HEK293 (cell line): ENCODE measurements around the gene SH3BGR.

Experiments
- CTCF ChIA-PET: fragments of 350-600 bp; formaldehyde crosslinking; extraction: SDS; loops from one replicate; lab custom pipeline; 2021; ENCODE audit warnings: antibody characterized with exemption; lab: Yijun Ruan, JAX
- POLR2A ChIA-PET: fragments of 300-600 bp; formaldehyde crosslinking; extraction: SDS; loops from one replicate; lab custom pipeline; 2020; ENCODE audit warnings: antibody characterized with exemption, inconsistent platforms; lab: Yijun Ruan, JAX
- H3K27ac ChIP-seq: fragments of 200-500 bp; sonication (Bioruptor generic); 2 replicates; pipeline ENCODE4 v1.5.1; 2014; ENCODE audit warnings: low read depth, low read length, control low read depth, inconsistent platforms; ENCODE audit errors: extremely low read depth
- H3K36me3 ChIP-seq, 2 experiments: fragments of 200-500 bp in 1 of 2; sonication (Bioruptor generic) in 1 of 2; 1 replicate in 1 of 2; 2 replicates in 1 of 2; pipeline ENCODE4 v1.5.1; 2014 to 2017; ENCODE audit warnings: inconsistent platforms in 2 of 2, low read length in 2 of 2; ENCODE audit not compliant: control insufficient read depth in 2 of 2, insufficient read depth in 1 of 2
- H3K4me1 ChIP-seq: fragments of 200-500 bp; sonication (Bioruptor generic); 2 replicates; pipeline ENCODE4 v1.5.1; 2014; ENCODE audit warnings: mild to moderate bottlenecking, low read length, inconsistent platforms; ENCODE audit not compliant: control insufficient read depth, insufficient read depth
- H3K4me3 ChIP-seq: 2 replicates; pipeline ENCODE4 v1.5.1; 2011; ENCODE audit warnings: low read depth, mild to moderate bottlenecking, control low read depth, low read length, moderate library complexity
- H3K9me3 ChIP-seq: fragments of 200-500 bp; sonication (Bioruptor generic); 2 replicates; pipeline ENCODE4 v1.5.1; 2014; ENCODE audit warnings: low read depth, low read length, inconsistent platforms; ENCODE audit not compliant: control insufficient read depth, insufficient read depth
- FEZF1 ChIP-seq: fragments of 450-650 bp; formaldehyde crosslinking; IDR thresholded peaks from 2 replicates; pipeline ENCODE4 v1.5.1; 2016; ENCODE audit warnings: missing biosample characterization, missing genetic modification characterization
- KLF9 ChIP-seq: fragments of 450-650 bp; formaldehyde crosslinking; IDR thresholded peaks from 2 replicates; pipeline ENCODE4 v1.5.1; 2016; ENCODE audit warnings: missing biosample characterization, missing genetic modification characterization, low read depth
- SP3 ChIP-seq: fragments of 450-650 bp; formaldehyde crosslinking; IDR thresholded peaks from 2 replicates; pipeline ENCODE4 v1.5.1; 2016; ENCODE audit warnings: missing biosample characterization, missing genetic modification characterization
- ZFP69B ChIP-seq: fragments of 450-650 bp; formaldehyde crosslinking; IDR thresholded peaks from 2 replicates; pipeline ENCODE4 v1.5.1; 2016; ENCODE audit warnings: missing biosample characterization, missing genetic modification characterization
- ZNF335 ChIP-seq: fragments of 450-650 bp; formaldehyde crosslinking; conservative IDR thresholded peaks from 2 replicates; pipeline ENCODE4 v1.5.1; 2016; ENCODE audit warnings: missing biosample characterization, missing genetic modification characterization
- ZNF610 ChIP-seq: fragments of 450-650 bp; formaldehyde crosslinking; IDR thresholded peaks from 2 replicates; pipeline ENCODE4 v1.5.1; 2016; ENCODE audit warnings: missing biosample characterization, missing genetic modification characterization, borderline replicate concordance
- ZNF660 ChIP-seq: fragments of 450-650 bp; IDR thresholded peaks from 2 replicates; pipeline ENCODE4 v1.5.1; 2018; ENCODE audit warnings: missing biosample characterization, mild to moderate bottlenecking, missing genetic modification characterization
- ZNF664 ChIP-seq: fragments of 450-650 bp; formaldehyde crosslinking; IDR thresholded peaks from 2 replicates; pipeline ENCODE4 v1.5.1; 2016; ENCODE audit warnings: missing biosample characterization, missing genetic modification characterization
- ZNF776 ChIP-seq: fragments of 450-650 bp; formaldehyde crosslinking; IDR thresholded peaks from 2 replicates; pipeline ENCODE4 v1.5.0; 2017; ENCODE audit warnings: missing biosample characterization, missing genetic modification characterization, borderline replicate concordance
- ZNF791 ChIP-seq: fragments of 450-650 bp; formaldehyde crosslinking; IDR thresholded peaks from 2 replicates; pipeline ENCODE4 v1.5.1; 2016; ENCODE audit warnings: missing biosample characterization, missing genetic modification characterization
- TF ChIP-seq, protein P1 (sequence below): fragments of 450-650 bp; formaldehyde crosslinking; IDR thresholded peaks from 2 replicates; pipeline ENCODE4 v1.5.0; 2017; ENCODE audit warnings: missing biosample characterization, missing genetic modification characterization, borderline replicate concordance
- TF ChIP-seq, protein P2 (sequence below): fragments of 450-650 bp; formaldehyde crosslinking; IDR thresholded peaks from 2 replicates; pipeline ENCODE4 v1.5.1; 2016; ENCODE audit warnings: missing biosample characterization, missing genetic modification characterization
- TF ChIP-seq, protein P3 (sequence below): fragments of 450-650 bp; formaldehyde crosslinking; IDR thresholded peaks from 2 replicates; pipeline ENCODE4 v1.5.1; 2016; ENCODE audit warnings: missing biosample characterization, missing genetic modification characterization
- TF ChIP-seq, protein P4 (sequence below): fragments of 450-650 bp; formaldehyde crosslinking; IDR thresholded peaks from 2 replicates; pipeline ENCODE4 v1.5.1; 2016; ENCODE audit warnings: missing biosample characterization, missing genetic modification characterization
- TF ChIP-seq, protein P5 (sequence below): fragments of 450-650 bp; formaldehyde crosslinking; IDR thresholded peaks from 2 replicates; pipeline ENCODE4 v1.5.1; 2016; ENCODE audit warnings: missing biosample characterization, missing genetic modification characterization, low read depth

SH3BGR gene

DNA sequence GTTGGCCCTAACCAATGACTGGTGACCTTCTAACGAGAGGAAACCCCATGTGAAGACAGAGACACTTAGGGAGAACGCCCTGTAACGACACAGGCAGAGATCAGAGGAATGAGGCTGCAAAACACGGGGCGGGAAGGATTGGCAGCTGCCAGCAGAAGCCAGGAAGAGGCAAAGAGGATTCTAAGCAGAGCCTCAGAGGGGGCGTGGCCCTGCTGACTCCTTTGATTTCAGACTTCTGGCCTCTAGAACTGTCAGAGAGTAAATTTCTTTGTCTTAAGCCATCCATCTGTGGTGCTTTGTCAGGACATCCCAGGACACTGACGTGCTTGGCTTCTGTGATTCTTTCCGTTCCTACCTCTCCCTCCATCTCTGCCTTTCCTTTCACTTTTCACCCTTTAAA is 79.3 kb downstream of the SH3BGR start:
- H3K36me3 ChIP-seq: no peaks in the 10 kb centered on the region
- H3K4me3 ChIP-seq: no peak overlapping the region
- no peak overlapping the region for H3K27ac ChIP-seq
- POLR2A ChIA-PET: no interaction called here
- CTCF ChIA-PET: interaction anchor here (0.6 kb wide), 2 partner anchors 15 to 1396 kb away, joined by 3 read pairs; no protein-coding TSS in a partner anchor
- peak; percentile 61; the same call in 1 of the 2 replicates for TF ChIP-seq KLF9 (tag by site-specific recombination)
- no peak for TF ChIP-seq ZNF610 (tag by site-specific recombination)
- H3K9me3 ChIP-seq: no peaks in the 10 kb centered on the region
- no peaks in the 10 kb centered on the region for H3K4me1 ChIP-seq

DNA sequence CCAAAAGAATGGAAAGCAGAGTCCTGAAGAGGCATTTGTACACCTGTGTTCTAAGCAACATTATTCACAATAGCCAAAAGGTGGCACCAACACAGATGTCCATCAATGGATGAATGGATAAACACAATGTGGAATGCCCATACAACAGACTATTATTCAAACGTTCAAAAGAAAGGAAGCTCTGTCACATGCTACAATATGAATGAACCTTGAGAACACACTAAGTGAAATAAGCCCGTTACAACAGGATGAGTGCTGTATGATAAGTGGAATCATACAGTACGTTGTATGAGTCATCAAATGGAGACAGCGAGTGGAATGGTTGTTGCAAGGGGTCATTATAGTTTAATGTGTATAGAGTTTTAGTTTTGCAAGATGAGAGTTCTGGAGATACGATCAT is 80.1 kb downstream of the SH3BGR start:
- Histone ChIP-seq H3K4me1 (no peaks in the 10 kb centered on the region), H3K9me3 (no peaks in the 10 kb centered on the region), H3K36me3 (no peaks in the 10 kb centered on the region), H3K4me3 (no peak overlapping the region), H3K27ac (no peak overlapping the region)
- no peak for TF ChIP-seq FEZF1
- TF ChIP-seq ZNF335 (tag by site-specific recombination): no peak
- TF ChIP-seq, protein P1, sequence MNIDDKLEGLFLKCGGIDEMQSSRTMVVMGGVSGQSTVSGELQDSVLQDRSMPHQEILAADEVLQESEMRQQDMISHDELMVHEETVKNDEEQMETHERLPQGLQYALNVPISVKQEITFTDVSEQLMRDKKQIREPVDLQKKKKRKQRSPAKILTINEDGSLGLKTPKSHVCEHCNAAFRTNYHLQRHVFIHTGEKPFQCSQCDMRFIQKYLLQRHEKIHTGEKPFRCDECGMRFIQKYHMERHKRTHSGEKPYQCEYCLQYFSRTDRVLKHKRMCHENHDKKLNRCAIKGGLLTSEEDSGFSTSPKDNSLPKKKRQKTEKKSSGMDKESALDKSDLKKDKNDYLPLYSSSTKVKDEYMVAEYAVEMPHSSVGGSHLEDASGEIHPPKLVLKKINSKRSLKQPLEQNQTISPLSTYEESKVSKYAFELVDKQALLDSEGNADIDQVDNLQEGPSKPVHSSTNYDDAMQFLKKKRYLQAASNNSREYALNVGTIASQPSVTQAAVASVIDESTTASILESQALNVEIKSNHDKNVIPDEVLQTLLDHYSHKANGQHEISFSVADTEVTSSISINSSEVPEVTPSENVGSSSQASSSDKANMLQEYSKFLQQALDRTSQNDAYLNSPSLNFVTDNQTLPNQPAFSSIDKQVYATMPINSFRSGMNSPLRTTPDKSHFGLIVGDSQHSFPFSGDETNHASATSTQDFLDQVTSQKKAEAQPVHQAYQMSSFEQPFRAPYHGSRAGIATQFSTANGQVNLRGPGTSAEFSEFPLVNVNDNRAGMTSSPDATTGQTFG (tag by site-specific recombination): no peak
- no peak for TF ChIP-seq ZNF791 (tag by site-specific recombination)
- TF ChIP-seq ZNF776: no peak
- TF ChIP-seq ZFP69B (tag by site-specific recombination): no peak
- TF ChIP-seq, protein P2, sequence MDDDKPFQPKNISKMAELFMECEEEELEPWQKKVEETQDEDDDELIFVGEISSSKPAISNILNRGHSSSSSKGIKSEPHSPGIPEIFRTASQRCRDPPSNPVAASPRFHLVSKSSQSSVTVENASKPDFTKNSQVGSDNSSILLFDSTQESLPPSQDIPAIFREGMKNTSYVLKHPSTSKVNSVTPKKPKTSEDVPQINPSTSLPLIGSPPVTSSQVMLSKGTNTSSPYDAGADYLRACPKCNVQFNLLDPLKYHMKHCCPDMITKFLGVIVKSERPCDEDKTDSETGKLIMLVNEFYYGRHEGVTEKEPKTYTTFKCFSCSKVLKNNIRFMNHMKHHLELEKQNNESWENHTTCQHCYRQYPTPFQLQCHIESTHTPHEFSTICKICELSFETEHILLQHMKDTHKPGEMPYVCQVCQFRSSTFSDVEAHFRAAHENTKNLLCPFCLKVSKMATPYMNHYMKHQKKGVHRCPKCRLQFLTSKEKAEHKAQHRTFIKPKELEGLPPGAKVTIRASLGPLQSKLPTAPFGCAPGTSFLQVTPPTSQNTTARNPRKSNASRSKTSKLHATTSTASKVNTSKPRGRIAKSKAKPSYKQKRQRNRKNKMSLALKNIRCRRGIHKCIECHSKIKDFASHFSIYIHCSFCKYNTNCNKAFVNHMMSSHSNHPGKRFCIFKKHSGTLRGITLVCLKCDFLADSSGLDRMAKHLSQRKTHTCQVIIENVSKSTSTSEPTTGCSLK: no peak
- no peak for TF ChIP-seq ZNF660 (tag by site-specific recombination)
- TF ChIP-seq, protein P3, sequence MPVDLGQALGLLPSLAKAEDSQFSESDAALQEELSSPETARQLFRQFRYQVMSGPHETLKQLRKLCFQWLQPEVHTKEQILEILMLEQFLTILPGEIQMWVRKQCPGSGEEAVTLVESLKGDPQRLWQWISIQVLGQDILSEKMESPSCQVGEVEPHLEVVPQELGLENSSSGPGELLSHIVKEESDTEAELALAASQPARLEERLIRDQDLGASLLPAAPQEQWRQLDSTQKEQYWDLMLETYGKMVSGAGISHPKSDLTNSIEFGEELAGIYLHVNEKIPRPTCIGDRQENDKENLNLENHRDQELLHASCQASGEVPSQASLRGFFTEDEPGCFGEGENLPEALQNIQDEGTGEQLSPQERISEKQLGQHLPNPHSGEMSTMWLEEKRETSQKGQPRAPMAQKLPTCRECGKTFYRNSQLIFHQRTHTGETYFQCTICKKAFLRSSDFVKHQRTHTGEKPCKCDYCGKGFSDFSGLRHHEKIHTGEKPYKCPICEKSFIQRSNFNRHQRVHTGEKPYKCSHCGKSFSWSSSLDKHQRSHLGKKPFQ: no peak
- TF ChIP-seq, protein P4, sequence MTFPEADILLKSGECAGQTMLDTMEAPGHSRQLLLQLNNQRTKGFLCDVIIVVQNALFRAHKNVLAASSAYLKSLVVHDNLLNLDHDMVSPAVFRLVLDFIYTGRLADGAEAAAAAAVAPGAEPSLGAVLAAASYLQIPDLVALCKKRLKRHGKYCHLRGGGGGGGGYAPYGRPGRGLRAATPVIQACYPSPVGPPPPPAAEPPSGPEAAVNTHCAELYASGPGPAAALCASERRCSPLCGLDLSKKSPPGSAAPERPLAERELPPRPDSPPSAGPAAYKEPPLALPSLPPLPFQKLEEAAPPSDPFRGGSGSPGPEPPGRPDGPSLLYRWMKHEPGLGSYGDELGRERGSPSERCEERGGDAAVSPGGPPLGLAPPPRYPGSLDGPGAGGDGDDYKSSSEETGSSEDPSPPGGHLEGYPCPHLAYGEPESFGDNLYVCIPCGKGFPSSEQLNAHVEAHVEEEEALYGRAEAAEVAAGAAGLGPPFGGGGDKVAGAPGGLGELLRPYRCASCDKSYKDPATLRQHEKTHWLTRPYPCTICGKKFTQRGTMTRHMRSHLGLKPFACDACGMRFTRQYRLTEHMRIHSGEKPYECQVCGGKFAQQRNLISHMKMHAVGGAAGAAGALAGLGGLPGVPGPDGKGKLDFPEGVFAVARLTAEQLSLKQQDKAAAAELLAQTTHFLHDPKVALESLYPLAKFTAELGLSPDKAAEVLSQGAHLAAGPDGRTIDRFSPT (tag by site-specific recombination): no peak
- no peak for TF ChIP-seq ZNF664 (tag by site-specific recombination)
- TF ChIP-seq, protein P5, sequence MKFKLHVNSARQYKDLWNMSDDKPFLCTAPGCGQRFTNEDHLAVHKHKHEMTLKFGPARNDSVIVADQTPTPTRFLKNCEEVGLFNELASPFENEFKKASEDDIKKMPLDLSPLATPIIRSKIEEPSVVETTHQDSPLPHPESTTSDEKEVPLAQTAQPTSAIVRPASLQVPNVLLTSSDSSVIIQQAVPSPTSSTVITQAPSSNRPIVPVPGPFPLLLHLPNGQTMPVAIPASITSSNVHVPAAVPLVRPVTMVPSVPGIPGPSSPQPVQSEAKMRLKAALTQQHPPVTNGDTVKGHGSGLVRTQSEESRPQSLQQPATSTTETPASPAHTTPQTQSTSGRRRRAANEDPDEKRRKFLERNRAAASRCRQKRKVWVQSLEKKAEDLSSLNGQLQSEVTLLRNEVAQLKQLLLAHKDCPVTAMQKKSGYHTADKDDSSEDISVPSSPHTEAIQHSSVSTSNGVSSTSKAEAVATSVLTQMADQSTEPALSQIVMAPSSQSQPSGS (tag by site-specific recombination): no peak
- TF ChIP-seq SP3 (tag by site-specific recombination): no peak
- ChIA-PET CTCF (interaction anchor here (0.5 to 3.1 kb wide), 3 partner anchors 14 to 164 kb away, joined by 3 to 15 read pairs (median 3); no protein-coding TSS in a partner anchor), POLR2A (no interaction called here)
